ENCODE results near the gene IGLL1.

Gene IGLL1

DNA sequence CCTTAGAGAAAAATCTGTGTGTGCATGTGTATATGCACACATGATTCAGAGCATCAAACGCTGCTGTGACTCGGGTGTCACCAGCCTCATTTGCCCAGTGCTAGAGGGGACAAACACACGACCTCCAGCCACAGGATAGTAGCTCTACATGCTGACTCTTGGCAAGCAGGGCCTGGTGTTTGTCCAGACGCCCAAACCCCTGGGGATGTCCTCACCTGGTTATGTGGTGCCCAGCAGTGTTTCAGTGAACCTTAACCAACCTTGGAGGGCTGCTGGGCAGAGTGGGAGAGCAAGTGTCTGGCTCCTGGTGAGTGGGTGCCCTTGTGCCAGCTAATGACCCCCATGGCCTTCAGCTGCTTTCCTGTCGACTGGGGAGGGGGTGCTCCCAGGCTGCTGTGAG lies 26.7 kb downstream of the IGLL1 start:
- H3K27me3 ChIP-seq (replicated peaks; ENCODE audit: control insufficient read depth, insufficient read depth, low read length) = no peaks in the 10 kb centered on the region
- no peak overlapping the region for H3K4me3 ChIP-seq (replicated peaks; ENCODE audit: low read depth, low read length)
- TF ChIP-seq, protein P1, sequence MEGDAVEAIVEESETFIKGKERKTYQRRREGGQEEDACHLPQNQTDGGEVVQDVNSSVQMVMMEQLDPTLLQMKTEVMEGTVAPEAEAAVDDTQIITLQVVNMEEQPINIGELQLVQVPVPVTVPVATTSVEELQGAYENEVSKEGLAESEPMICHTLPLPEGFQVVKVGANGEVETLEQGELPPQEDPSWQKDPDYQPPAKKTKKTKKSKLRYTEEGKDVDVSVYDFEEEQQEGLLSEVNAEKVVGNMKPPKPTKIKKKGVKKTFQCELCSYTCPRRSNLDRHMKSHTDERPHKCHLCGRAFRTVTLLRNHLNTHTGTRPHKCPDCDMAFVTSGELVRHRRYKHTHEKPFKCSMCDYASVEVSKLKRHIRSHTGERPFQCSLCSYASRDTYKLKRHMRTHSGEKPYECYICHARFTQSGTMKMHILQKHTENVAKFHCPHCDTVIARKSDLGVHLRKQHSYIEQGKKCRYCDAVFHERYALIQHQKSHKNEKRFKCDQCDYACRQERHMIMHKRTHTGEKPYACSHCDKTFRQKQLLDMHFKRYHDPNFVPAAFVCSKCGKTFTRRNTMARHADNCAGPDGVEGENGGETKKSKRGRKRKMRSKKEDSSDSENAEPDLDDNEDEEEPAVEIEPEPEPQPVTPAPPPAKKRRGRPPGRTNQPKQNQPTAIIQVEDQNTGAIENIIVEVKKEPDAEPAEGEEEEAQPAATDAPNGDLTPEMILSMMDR (IDR thresholded peaks at IDR 0.05; ENCODE audit: insufficient read depth, low read length, poor library complexity, severe bottlenecking) = no peak
- DNase-seq (ENCODE audit: extremely low read depth, insufficient read length) = no peak
- H3K36me3 ChIP-seq (ENCODE audit: control insufficient read depth, insufficient read depth, low read length) = no peaks in the 10 kb centered on the region

DNA sequence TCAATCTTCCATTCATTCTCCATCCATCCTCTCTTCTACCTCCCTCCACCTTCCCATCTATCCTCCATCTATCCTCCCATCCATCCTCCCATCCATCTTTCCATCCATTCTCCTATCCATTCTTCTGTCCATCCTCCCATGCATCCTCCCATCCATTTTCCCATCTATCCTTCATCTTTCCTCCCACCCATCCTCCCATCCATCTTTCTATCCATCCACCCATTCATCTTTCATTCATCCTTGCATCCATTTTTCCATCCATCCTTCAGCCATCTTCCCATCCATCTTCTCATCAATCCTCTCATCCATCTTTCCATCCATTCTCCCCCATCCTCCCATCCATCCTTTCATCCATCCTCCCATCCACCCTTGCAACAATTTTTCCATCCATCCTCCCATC lies 27.5 kb downstream of the IGLL1 start:
- Histone ChIP-seq H3K36me3 (ENCODE audit: control insufficient read depth, insufficient read depth, low read length) (no peaks in the 10 kb centered on the region), H3K4me3 (replicated peaks; ENCODE audit: low read depth, low read length) (no peak overlapping the region), H3K27me3 (replicated peaks; ENCODE audit: control insufficient read depth, insufficient read depth, low read length) (no peaks in the 10 kb centered on the region)
- DNase-seq (ENCODE audit: extremely low read depth, insufficient read length) = no peak
- TF ChIP-seq, protein P1 (IDR thresholded peaks at IDR 0.05; ENCODE audit: insufficient read depth, low read length, poor library complexity, severe bottlenecking) = no peak

DNA sequence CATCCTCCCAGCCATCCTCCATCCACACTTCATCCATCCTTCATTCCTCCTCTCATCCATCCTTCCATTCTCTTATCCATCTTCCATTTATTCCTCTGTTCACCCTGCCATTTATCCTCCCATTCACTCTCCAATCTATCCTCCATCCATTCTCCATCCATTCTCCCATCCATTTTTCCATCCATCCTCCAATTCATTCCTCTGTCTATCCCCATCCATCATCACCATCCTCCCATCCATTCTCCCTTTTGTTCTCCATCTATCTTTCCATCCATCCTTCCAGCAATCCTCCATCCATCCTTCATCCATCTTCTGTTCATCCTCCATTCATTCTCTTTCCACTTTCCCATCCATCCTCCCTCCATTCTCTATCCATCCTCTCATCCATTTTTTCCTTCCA lies 28.7 kb downstream of the IGLL1 start:
- DNase-seq (ENCODE audit: extremely low read depth, insufficient read length) = no peak
- no peak overlapping the region for H3K4me3 ChIP-seq (replicated peaks; ENCODE audit: low read depth, low read length)
- no peaks in the 10 kb centered on the region for H3K36me3 ChIP-seq (ENCODE audit: control insufficient read depth, insufficient read depth, low read length)
- TF ChIP-seq, protein P1 (IDR thresholded peaks at IDR 0.05; ENCODE audit: insufficient read depth, low read length, poor library complexity, severe bottlenecking) = no peak
- H3K27me3 ChIP-seq (replicated peaks; ENCODE audit: control insufficient read depth, insufficient read depth, low read length) = no peaks in the 10 kb centered on the region

DNA sequence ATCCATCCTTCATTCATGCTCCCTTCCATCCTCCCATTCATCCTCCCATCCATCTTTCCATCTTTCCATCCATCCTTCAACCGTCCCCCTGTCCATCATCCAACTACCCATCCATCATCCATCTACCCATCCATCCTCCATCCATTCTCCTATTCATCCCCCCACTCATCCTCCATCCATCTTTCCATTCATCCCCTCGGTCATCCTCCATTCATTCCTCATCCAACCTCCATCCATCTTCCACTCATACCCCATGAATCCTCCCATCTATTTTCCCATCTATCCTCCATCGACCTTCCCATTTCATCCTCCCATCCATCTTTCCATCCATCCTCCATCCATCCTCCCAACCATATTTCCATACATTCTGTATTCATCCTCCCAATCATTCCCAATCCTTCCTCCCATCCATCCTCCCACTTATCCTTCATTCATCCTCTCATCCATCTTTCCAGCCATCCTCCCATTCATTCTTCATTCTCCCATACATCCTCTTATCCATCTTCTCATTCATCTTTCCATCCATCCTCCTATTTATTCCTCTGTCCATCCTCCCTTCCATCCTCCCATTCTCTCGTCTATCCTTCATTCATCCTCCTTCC lies 29.9 kb downstream of the IGLL1 start:
- Histone ChIP-seq H3K36me3 (ENCODE audit: control insufficient read depth, insufficient read depth, low read length) (no peaks in the 10 kb centered on the region), H3K27me3 (replicated peaks; ENCODE audit: control insufficient read depth, insufficient read depth, low read length) (no peaks in the 10 kb centered on the region), H3K4me3 (replicated peaks; ENCODE audit: low read depth, low read length) (no peak overlapping the region)
- TF ChIP-seq, protein P1 (IDR thresholded peaks at IDR 0.05; ENCODE audit: insufficient read depth, low read length, poor library complexity, severe bottlenecking) = no peak
- DNase-seq (ENCODE audit: extremely low read depth, insufficient read length) = no peak

DNA sequence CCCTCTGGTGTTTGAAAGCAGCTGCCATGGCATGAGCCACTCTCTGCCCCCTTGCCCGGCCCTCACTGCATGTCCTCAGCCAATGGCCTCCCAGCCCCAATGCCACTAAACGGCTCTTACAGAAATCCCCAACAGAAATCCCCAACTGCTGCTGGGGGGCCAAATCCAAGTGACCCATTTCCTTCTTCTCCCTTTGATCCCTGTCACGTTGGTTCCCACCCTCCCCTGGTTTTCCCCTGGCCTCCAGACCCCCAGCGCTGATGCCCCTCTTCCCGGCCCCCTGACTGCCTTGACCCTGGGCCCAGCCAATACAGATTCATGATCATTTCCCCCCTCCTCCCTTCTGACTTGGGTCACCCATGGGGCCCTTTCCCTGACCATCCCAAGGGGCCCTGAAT lies 30.9 kb downstream of the IGLL1 start:
- Histone ChIP-seq H3K4me3 (replicated peaks; ENCODE audit: low read depth, low read length) (no peak overlapping the region), H3K36me3 (ENCODE audit: control insufficient read depth, insufficient read depth, low read length) (no peaks in the 10 kb centered on the region), H3K27me3 (replicated peaks; ENCODE audit: control insufficient read depth, insufficient read depth, low read length) (no peaks in the 10 kb centered on the region)
- no peak for DNase-seq (ENCODE audit: extremely low read depth, insufficient read length)
- TF ChIP-seq, protein P1 (IDR thresholded peaks at IDR 0.05; ENCODE audit: insufficient read depth, low read length, poor library complexity, severe bottlenecking) = no peak

All from GM06990 (cell line).